ENCODE results near the gene CRIP2.

The CRIP2 gene

DNA sequence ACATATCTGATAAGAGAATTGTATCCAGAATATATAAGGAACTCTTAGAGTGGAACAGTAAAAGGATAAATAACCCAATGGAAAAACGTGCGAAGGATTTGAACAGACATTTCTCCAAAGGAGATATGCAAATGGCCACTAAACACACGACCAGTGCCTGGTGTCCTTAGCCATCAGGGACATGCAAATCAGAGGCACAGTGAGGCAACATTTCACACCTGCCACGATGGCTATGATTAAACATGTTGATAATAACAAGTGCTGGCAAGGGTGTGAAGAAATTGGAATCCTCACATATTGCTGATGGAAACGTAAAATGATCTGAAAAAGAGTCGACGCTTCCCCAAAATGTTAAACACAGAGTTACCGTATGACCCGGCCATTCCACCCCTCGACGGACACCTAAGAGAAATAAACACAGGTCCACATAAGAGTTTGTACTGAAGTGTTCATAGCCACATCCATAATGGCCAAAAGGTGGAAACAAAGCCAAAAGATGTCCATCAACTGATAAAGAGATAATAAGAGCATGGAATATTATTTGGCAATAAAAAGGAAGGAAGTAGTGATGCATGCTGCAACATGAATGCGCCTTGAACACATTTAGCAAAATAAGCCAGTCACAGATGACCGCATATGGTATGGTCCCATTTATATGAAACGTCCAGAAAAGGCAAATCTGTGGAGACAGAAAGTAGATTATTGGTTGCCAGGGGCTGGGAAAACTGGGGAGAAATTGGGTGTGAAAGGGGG lies 45.5 kb downstream of the CRIP2 start:
- TF ChIP-seq, protein P1, sequence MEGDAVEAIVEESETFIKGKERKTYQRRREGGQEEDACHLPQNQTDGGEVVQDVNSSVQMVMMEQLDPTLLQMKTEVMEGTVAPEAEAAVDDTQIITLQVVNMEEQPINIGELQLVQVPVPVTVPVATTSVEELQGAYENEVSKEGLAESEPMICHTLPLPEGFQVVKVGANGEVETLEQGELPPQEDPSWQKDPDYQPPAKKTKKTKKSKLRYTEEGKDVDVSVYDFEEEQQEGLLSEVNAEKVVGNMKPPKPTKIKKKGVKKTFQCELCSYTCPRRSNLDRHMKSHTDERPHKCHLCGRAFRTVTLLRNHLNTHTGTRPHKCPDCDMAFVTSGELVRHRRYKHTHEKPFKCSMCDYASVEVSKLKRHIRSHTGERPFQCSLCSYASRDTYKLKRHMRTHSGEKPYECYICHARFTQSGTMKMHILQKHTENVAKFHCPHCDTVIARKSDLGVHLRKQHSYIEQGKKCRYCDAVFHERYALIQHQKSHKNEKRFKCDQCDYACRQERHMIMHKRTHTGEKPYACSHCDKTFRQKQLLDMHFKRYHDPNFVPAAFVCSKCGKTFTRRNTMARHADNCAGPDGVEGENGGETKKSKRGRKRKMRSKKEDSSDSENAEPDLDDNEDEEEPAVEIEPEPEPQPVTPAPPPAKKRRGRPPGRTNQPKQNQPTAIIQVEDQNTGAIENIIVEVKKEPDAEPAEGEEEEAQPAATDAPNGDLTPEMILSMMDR (IDR thresholded peaks at IDR 0.05; ENCODE audit: low read depth, low read length, missing control alignments), result no peak
- DNase-seq (ENCODE audit: extremely low read depth, low read depth), result no peak
- H3K4me3 ChIP-seq (replicated peaks; ENCODE audit: low read depth, low read length), result no peak overlapping the region

DNA sequence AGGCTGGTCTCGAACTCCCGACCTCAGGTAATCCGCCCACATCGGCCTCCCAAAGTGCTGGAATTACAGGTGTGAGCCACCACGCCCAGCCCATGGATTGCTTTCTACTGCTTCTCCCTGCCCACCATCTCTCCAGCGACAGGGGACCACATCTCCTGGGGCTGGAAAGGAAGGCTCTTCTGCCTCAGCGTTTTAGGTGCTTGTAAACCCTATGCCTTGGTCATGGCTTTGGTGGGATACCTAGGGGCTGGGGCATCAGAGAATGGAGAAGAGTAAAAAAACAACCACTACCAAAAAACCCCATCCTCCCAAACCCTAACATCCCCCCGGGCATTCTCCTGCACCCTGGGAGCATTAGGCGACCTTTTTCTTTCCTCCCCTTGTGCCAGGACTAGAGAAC lies 50.7 kb downstream of the CRIP2 start:
- DNase-seq (ENCODE audit: extremely low read depth, low read depth), result no peak
- H3K4me3 ChIP-seq (replicated peaks; ENCODE audit: low read depth, low read length), result no peak overlapping the region
- TF ChIP-seq, protein P1 (IDR thresholded peaks at IDR 0.05; ENCODE audit: low read depth, low read length, missing control alignments), result no peak

DNA sequence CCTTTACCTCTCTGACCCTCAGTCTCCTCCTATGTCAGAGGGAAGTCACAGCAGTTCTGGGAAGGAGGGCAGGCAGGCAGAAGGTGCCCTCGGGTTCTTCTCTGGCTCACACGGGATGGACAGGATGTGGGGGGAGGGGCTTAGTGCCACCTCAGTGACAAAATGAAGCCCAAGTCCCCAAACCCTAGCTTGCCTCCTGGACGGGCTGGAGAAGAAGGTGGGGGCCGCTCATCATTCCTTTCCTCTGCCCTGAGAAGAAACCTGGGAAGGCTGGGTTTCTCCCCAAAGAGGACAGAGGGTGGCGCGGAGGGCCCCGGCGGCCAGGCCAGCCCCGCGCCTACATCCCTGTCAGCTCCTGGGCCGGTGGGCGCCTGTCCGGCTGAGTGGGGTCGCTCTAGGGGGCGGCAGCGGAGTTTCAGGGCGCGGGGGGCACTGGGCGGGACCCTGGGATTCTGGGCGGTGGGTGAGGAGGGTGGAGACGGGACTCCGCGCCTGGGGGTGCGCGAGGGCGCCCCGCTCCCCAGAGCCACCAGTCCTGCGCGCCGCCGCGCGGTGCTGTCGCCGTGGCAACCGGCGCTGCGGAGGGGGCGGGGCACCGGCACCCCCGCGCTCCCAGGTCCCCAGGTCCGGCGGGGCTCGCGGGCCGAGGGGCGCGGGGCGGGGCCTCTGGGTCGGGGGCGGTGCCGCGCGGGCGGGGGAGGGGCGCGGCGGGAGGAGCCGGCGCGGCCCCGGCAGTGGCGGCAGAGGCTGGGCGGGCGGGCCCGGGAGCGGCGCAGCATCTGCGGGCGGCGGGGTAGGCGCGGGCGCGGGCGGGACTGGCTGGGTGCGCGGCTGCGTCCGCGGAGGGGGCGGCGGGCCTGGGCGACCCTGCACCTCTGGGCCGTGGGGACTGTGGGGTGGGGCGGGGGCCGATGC lies 51.5 kb downstream of the CRIP2 start, which contains the start of gene TMEM121:
TSS of gene TMEM121 (plus strand) at position 723 of the 915 bp plus-strand sequence. CDS start 2,252 bp downstream, outside the sequence.
- TF ChIP-seq, protein P1 (IDR thresholded peaks at IDR 0.05; ENCODE audit: low read depth, low read length, missing control alignments), result no peak
- H3K4me3 ChIP-seq (replicated peaks; ENCODE audit: low read depth, low read length), result peak within 1 kb of the TSS; percentile 37
- DNase-seq (ENCODE audit: extremely low read depth, low read depth), result no peak

DNA sequence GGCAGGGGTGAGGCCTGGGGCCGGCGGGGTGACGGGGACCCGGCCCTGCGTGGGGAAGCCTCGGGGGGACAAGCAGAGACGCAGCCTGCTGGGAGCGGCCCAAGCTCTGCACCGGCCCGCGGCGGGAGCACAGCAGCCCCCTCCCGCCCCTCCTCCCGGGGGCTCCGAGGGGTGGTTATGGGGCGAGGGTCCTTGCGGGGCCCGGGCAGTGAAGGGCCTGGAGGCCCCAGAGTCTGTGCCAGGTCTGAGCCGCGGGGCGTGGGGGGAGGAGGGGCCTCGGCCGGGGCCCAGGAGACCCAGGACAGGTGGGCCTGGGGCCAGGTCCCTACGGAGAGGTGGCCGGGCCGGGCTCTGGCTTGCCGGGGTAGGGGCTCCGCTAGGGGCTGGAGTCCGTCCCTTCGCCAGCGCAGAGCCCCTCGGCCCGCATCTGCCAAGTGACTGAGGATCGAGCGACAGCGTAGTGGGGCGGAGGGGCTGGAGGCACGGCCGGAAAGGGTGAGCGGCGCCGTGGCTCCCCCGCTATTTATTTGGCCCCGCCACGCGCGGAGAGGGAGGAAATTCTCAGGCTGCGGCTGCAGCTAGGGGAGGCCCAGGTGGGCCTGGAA lies 52.3 kb downstream of the CRIP2 start:
- TF ChIP-seq, protein P1 (IDR thresholded peaks at IDR 0.05; ENCODE audit: low read depth, low read length, missing control alignments), result no peak
- peak overlapping the region; percentile 37 for H3K4me3 ChIP-seq (replicated peaks; ENCODE audit: low read depth, low read length)
- DNase-seq (ENCODE audit: extremely low read depth, low read depth), result no peak

DNA sequence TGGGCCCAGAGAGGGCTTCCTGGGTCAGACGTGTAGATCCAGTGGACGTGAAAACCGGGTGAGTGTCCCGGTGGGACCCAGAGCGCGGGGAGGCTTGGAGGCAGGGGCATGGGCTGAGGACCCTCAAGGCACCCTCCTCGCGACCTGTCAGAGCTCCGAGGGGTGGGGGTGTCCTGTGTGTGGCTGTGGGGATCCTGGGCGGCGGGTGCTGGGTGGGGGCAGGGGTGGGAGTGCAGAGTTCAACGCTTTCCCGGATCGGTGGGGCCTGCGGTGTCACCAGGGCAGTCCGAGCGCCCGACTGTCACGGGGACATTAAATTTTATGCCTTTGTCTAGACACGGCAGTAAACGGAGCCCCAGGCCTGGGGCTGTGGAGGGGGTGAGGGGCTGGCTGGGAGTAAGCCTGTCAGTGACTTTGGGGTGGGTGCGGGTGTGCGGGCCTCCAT lies 52.8 kb downstream of the CRIP2 start:
- TF ChIP-seq, protein P1 (IDR thresholded peaks at IDR 0.05; ENCODE audit: low read depth, low read length, missing control alignments), result no peak
- peak overlapping the region; percentile 37 for H3K4me3 ChIP-seq (replicated peaks; ENCODE audit: low read depth, low read length)
- DNase-seq (ENCODE audit: extremely low read depth, low read depth), result no peak

DNA sequence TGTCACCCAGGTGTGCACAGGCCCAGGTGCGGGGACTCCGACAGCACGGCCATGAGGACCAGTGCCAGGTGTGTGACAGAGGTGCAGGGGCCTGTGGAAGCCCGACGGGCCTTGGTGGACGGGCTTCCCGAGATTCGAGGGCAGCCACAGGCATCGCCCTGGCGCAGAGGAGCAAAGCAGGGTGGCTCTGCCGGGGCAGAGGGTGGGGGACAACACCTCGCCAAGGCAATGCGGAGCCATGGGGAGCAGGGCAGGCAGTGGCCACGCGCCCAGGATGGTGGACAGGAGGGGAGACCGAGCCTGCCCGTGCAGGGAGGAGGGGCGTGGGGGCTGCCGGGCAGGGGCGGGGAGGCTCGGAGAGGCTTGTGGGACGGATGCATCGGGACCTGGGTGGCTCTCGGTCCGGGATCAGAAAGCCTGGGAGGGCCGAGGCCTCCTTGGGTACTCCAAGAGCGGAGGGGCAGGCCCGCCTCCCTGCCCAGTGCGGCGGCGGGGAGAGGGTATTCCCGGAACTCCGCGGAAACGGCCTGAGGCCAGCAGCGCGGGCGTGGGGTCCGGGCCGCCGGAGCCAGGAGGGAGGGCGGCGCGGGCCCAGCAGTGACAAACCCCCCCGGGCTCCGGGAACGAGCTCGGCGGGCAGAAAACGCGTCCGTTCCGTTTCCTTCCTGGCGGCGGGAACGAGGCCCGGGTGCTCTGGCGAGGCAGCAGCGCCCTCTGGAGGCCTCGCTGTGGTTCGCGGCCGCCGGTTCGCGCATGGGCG lies 53.4 kb downstream of the CRIP2 start:
- DNase-seq (ENCODE audit: extremely low read depth, low read depth), result peak; percentile 17
- TF ChIP-seq, protein P1 (IDR thresholded peaks at IDR 0.05; ENCODE audit: low read depth, low read length, missing control alignments), result peak; percentile 66
- peak overlapping the region; percentile 37 for H3K4me3 ChIP-seq (replicated peaks; ENCODE audit: low read depth, low read length)
